MCF 10A (cell line): ENCODE measurements around the gene GABRB3. TPM values are rescaled to one million over a fixed set of nuclear protein-coding genes. Genes with fewer than 3 reads are reported as not detected.

ENCODE experiments used
- BruUV-seq: library from RNA; stranded (reverse); fragments of 400-500 nt; replicated peaks from 2 replicates; lab custom pipeline; 2021; lab: Mats Ljungman, UMichigan
- CTCF ChIA-PET: fragments of 300-600 bp; sonication (Branson Sonifier 250); formaldehyde crosslinking; extraction: SDS; loops from one replicate; lab custom pipeline; 2021; ENCODE audit warnings: antibody characterized with exemption, inconsistent platforms; lab: Yijun Ruan, JAX
- POLR2A ChIA-PET: fragments of 300-600, 350-650 bp; sonication (Branson Sonifier 250); formaldehyde crosslinking; extraction: SDS; loops from one replicate; lab custom pipeline; 2020; ENCODE audit warnings: antibody characterized with exemption, inconsistent platforms; lab: Yijun Ruan, JAX
- DNase-seq: peaks from one replicate; pipeline ENCODE4 v3.0.0-alpha.2; 2018; ENCODE audit not compliant: unreplicated experiment
- H3K27ac Mint-ChIP-seq: one replicate; pipeline ENCODE4 v1.8.0; 2022; ENCODE audit warnings: mild to moderate bottlenecking, low read depth, mixed read lengths; ENCODE audit not compliant: unreplicated experiment
- H3K27me3 Mint-ChIP-seq: one replicate; pipeline ENCODE4 v1.8.0; 2022; ENCODE audit warnings: mixed read lengths; ENCODE audit not compliant: insufficient read depth, unreplicated experiment
- H3K36me3 Mint-ChIP-seq: one replicate; pipeline ENCODE4 v1.8.0; 2022; ENCODE audit warnings: mild to moderate bottlenecking, moderate library complexity, mixed read lengths; ENCODE audit not compliant: insufficient read depth, unreplicated experiment
- H3K4me1 Mint-ChIP-seq: one replicate; pipeline ENCODE4 v1.8.0; 2022; ENCODE audit warnings: mixed read lengths; ENCODE audit not compliant: insufficient read depth, unreplicated experiment
- H3K4me3 Mint-ChIP-seq: one replicate; pipeline ENCODE4 v1.8.0; 2022; ENCODE audit warnings: mild to moderate bottlenecking, moderate library complexity, mixed read lengths; ENCODE audit not compliant: unreplicated experiment
- H3K9me3 Mint-ChIP-seq: one replicate; pipeline ENCODE4 v1.8.0; 2022; ENCODE audit warnings: mixed read lengths; ENCODE audit not compliant: unreplicated experiment
- intact Hi-C: fragments of 100-400 bp; cut with micrococcal nuclease; formaldehyde crosslinking; loops from 2 replicates; pipeline ENCODE4 v1.14.1; 2022
- total RNA-seq: library from RNA; stranded (reverse); gene quantifications from 2 replicates; pipeline ENCODE4 v1.2.3, GENCODE V29; 2022
- TF ChIP-seq, protein P1 (sequence below): fragments of 200-600 bp; IDR thresholded peaks from one replicate; pipeline ENCODE4 v1.8.0; 2022; ENCODE audit warnings: antibody characterized with exemption, mild to moderate bottlenecking; ENCODE audit not compliant: unreplicated experiment

GABRB3 gene
- total RNA-seq, 1 experiment from 2014 or later = not detected

DNA sequence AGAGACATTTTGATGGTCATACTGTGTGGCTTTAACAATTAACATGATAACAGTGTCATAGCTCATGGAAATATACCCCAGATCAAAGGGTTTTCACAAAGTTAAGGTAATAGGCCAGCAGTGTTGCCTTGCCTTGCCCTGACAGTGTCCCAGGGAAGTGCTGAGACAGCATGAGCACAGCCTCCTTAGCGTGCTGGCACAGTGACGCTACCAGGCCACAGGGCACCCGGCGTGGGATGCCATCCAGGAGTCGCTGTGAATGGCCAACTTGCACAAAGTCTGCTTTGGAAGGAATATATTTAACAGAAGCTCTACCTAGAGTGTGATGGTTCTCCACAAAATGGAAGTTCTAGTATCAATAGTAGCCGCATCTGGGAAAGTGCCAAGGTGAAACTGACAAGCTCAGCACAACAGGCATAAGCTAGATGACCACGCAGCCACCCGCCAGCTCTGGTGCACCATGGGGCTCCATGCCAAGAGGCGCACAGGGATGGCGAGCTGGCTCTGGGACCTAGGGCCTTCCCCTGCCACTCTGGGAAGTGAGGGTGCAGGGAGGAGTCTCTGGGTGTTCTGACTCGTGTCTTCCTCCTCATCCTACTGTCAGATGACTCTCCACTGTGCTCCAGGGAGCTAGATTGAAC is 86.2 kb downstream of the GABRB3 start:
- Mint-ChIP-seq H3K27me3 (no peaks in the 10 kb centered on the region), H3K4me3 (no peak overlapping the region), H3K36me3 (peaks cover 6% of the 10 kb centered on the region), H3K4me1 (no peaks in the 10 kb centered on the region), H3K27ac (no peak overlapping the region), H3K9me3 (peaks cover 38% of the 10 kb centered on the region)
- intact Hi-C loops = no loop called here
- no TSS peak for BruUV-seq
- CTCF ChIA-PET = no interaction called here
- POLR2A ChIA-PET = no interaction called here
- TF ChIP-seq, protein P1, sequence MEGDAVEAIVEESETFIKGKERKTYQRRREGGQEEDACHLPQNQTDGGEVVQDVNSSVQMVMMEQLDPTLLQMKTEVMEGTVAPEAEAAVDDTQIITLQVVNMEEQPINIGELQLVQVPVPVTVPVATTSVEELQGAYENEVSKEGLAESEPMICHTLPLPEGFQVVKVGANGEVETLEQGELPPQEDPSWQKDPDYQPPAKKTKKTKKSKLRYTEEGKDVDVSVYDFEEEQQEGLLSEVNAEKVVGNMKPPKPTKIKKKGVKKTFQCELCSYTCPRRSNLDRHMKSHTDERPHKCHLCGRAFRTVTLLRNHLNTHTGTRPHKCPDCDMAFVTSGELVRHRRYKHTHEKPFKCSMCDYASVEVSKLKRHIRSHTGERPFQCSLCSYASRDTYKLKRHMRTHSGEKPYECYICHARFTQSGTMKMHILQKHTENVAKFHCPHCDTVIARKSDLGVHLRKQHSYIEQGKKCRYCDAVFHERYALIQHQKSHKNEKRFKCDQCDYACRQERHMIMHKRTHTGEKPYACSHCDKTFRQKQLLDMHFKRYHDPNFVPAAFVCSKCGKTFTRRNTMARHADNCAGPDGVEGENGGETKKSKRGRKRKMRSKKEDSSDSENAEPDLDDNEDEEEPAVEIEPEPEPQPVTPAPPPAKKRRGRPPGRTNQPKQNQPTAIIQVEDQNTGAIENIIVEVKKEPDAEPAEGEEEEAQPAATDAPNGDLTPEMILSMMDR = no peak
- DNase-seq = no peak

- H3K27me3 Mint-ChIP-seq = no peaks in the 10 kb centered on the region
- ChIA-PET POLR2A (no interaction called here), CTCF (interaction anchor here (0.6 to 0.7 kb wide), 2 partner anchors 20 to 1722 kb away, joined by 3 to 7 read pairs; no protein-coding TSS in a partner anchor)
- BruUV-seq = no TSS peak
- no peak for DNase-seq
- H3K9me3 Mint-ChIP-seq = peaks cover 56% of the 10 kb centered on the region
- no peak overlapping the region for H3K27ac Mint-ChIP-seq
- no peak overlapping the region for H3K4me3 Mint-ChIP-seq
- TF ChIP-seq, protein P1 = no peak
- no peaks in the 10 kb centered on the region for H3K4me1 Mint-ChIP-seq
- intact Hi-C loops = no loop called here
- H3K36me3 Mint-ChIP-seq = no peaks in the 10 kb centered on the region
Measured at GRCh38 chr15:26682598-26683164, 90.2 kb downstream of the GABRB3 start.

GRCh38 chr15:26679927-26680326 is 92.9 kb downstream of the GABRB3 start:
- Mint-ChIP-seq H3K27ac (no peak overlapping the region), H3K27me3 (no peaks in the 10 kb centered on the region), H3K4me3 (no peak overlapping the region), H3K4me1 (no peaks in the 10 kb centered on the region), H3K9me3 (peaks cover 52% of the 10 kb centered on the region), H3K36me3 (no peaks in the 10 kb centered on the region)
- ChIA-PET CTCF (no interaction called here), POLR2A (no interaction called here)
- DNase-seq = no peak
- intact Hi-C loops = no loop called here
- BruUV-seq = no TSS peak
- TF ChIP-seq, protein P1 = no peak

DNA sequence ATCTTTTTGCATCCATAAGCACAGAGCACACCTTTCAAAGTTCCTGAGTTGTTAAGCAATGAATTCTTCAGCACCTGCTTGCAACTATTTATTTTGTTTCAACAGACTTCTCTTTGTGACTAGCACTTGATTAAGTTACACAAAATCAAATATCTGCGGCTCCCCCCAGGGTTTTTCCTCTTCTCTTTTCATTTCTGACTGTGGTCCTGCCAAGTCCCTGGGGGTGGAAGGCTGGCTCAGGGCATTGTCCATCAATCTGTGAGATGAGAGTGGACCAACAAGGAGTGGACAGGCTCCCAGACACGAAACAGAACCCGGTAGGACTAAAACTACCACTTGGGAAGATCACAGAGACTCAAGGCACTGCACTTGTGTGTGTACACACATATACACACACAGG is 96.8 kb downstream of the GABRB3 start:
- Mint-ChIP-seq H3K36me3 (no peaks in the 10 kb centered on the region), H3K27ac (no peak overlapping the region), H3K27me3 (no peaks in the 10 kb centered on the region), H3K4me1 (no peaks in the 10 kb centered on the region), H3K9me3 (peaks cover 61% of the 10 kb centered on the region), H3K4me3 (no peak overlapping the region)
- no peak for DNase-seq
- ChIA-PET POLR2A (no interaction called here), CTCF (no interaction called here)
- BruUV-seq = no TSS peak
- intact Hi-C loops = no loop called here
- TF ChIP-seq, protein P1 = no peak
